AG04450 (cell line): ENCODE data around the gene CDK14. TPM values are rescaled to one million over a fixed set of nuclear protein-coding genes. Genes with fewer than 3 reads are reported as not detected.

Experiments
- CTCF ChIA-PET: fragments of 300-600, 350-600 bp; formaldehyde crosslinking; extraction: SDS; loops from one replicate; lab custom pipeline; 2022; ENCODE audit warnings: antibody characterized with exemption, inconsistent platforms; lab: Charles Lee
- POLR2A ChIA-PET: fragments of 350-600 bp; formaldehyde crosslinking; extraction: SDS; loops from one replicate; lab custom pipeline; 2021; ENCODE audit warnings: antibody characterized with exemption, inconsistent platforms; lab: Yijun Ruan, JAX
- DNase-seq: peaks from one replicate; pipeline ENCODE4 v3.0.0-alpha.2; 2011; ENCODE audit warnings: low read depth, low spot score
- H3K27ac ChIP-seq: one replicate; pipeline ENCODE4 v1.5.1; 2012; ENCODE audit warnings: low read depth, low read length, control low read depth
- H3K27me3 ChIP-seq: one replicate; pipeline ENCODE4 v1.6.0; 2012; ENCODE audit warnings: low read length; ENCODE audit not compliant: control insufficient read depth, insufficient read depth
- H3K4me3 ChIP-seq: 2 replicates; pipeline ENCODE4 v1.5.1; 2011; ENCODE audit warnings: mild to moderate bottlenecking, low read depth, low read length, control low read depth
- H3K9me3 ChIP-seq: 2 replicates; pipeline ENCODE4 v1.5.1; 2012; ENCODE audit warnings: low read length; ENCODE audit not compliant: control insufficient read depth, insufficient read depth
- CTCF ChIP-seq: IDR thresholded peaks from 2 replicates; pipeline ENCODE4 v1.5.1; 2011; ENCODE audit warnings: low read depth, low read length, control low read depth, inconsistent platforms
- polyA plus RNA-seq: library from polyadenylated mRNA; depleted of rRNA; stranded (reverse); fragments of >200 nt; gene quantifications from 2 replicates; pipeline ENCODE4 v1.2.3, GENCODE V29; 2011

Gene CDK14
- polyA plus RNA-seq, 1 experiment = 28.4 TPM

- CTCF ChIA-PET = no interaction called here
- no peak for TF ChIP-seq CTCF
- POLR2A ChIA-PET = no interaction called here
These were observed 140.2 kb downstream of the CDK14 start for GRCh38 chr7:90736316-90736715.

GRCh38 chr7:90736968-90737939, 141.1 kb downstream of the CDK14 start:
- CTCF ChIA-PET = no interaction called here

More at GRCh38 chr7:90736316-90736715, 140.2 kb downstream of the CDK14 start:
- DNase-seq = no peak
- Histone ChIP-seq H3K4me3 (no peak overlapping the region), H3K9me3 (no peaks in the 10 kb centered on the region), H3K27ac (no peak overlapping the region), H3K27me3 (no peaks in the 10 kb centered on the region)

GRCh38 chr7:90738249-90738648, 142.1 kb downstream of the CDK14 start:
- H3K4me3 ChIP-seq = no peak overlapping the region
- CTCF ChIA-PET = no interaction called here
- H3K9me3 ChIP-seq = no peaks in the 10 kb centered on the region
- H3K27me3 ChIP-seq = no peaks in the 10 kb centered on the region
- no peak for TF ChIP-seq CTCF
- no peak overlapping the region for H3K27ac ChIP-seq
- POLR2A ChIA-PET = no interaction called here
- no peak for DNase-seq

More at GRCh38 chr7:90736968-90737939, 141.1 kb downstream of the CDK14 start:
- DNase-seq = no peak
- H3K9me3 ChIP-seq = no peaks in the 10 kb centered on the region
- no peak overlapping the region for H3K27ac ChIP-seq
- POLR2A ChIA-PET = no interaction called here
- no peak overlapping the region for H3K4me3 ChIP-seq
- H3K27me3 ChIP-seq = no peaks in the 10 kb centered on the region
- TF ChIP-seq CTCF = no peak

GRCh38 chr7:90739716-90740115, 143.6 kb downstream of the CDK14 start:
- no peak for DNase-seq
- H3K9me3 ChIP-seq = no peaks in the 10 kb centered on the region
- POLR2A ChIA-PET = no interaction called here
- CTCF ChIA-PET = interaction anchor here (0.6 kb wide), 1 partner anchor 19 kb away, joined by 3 read pairs; no protein-coding TSS in a partner anchor
- H3K4me3 ChIP-seq = no peak overlapping the region
- TF ChIP-seq CTCF = no peak
- H3K27ac ChIP-seq = no peak overlapping the region
- H3K27me3 ChIP-seq = no peaks in the 10 kb centered on the region

GRCh38 chr7:90740386-90740785, 144.3 kb downstream of the CDK14 start:
- ChIA-PET POLR2A (no interaction called here), CTCF (no interaction called here)
- Histone ChIP-seq H3K4me3 (no peak overlapping the region), H3K27ac (no peak overlapping the region), H3K9me3 (no peaks in the 10 kb centered on the region), H3K27me3 (no peaks in the 10 kb centered on the region)
- TF ChIP-seq CTCF = no peak
- DNase-seq = no peak
